Panc1 (cell line): ENCODE results near the gene ADAMTS4.

Experiments used
- CTCF ChIP-seq: fragments of 450-650 bp; IDR thresholded peaks from 2 replicates; pipeline ENCODE4 v1.5.1; 2017; ENCODE audit warnings: mild to moderate bottlenecking
- POLR2AphosphoS5 ChIP-seq: IDR thresholded peaks from 2 replicates; pipeline ENCODE4 v1.6.1; 2012; ENCODE audit warnings: mild to moderate bottlenecking, low read depth, low read length, moderate library complexity

GRCh38 chr1:161172776-161173376 is 26.0 kb downstream of the ADAMTS4 start:
- TF ChIP-seq CTCF (no peak), POLR2AphosphoS5 (no peak)
